HG03045 (cell line): ENCODE results near the gene DUSP15.

ENCODE experiments used
- ATAC-seq: cut with Tn5 transposase; IDR thresholded peaks from one replicate; pipeline ENCODE4 v1.9.1; 2021; ENCODE audit warnings: mild to moderate bottlenecking, moderate library complexity; ENCODE audit not compliant: unreplicated experiment

DUSP15 gene

GRCh38 chr20:31860390-31861134, 9.8 kb downstream of the DUSP15 start:
- no peak for ATAC-seq

- no peak for ATAC-seq
Measured at GRCh38 chr20:31859998-31860380, 10.3 kb downstream of the DUSP15 start.

- ATAC-seq, result no peak
Measured at GRCh38 chr20:31859266-31859997, 10.9 kb downstream of the DUSP15 start.

GRCh38 chr20:31858760-31859083, 11.6 kb downstream of the DUSP15 start:
- no peak for ATAC-seq

- no peak for ATAC-seq
Measured at GRCh38 chr20:31857861-31858759, 12.2 kb downstream of the DUSP15 start.

- ATAC-seq, result no peak
Measured at GRCh38 chr20:31856516-31856915, 13.8 kb downstream of the DUSP15 start.

GRCh38 chr20:31853481-31853880, 16.8 kb downstream of the DUSP15 start:
- ATAC-seq, result no peak

GRCh38 chr20:31851240-31851955, 18.9 kb downstream of the DUSP15 start:
- no peak for ATAC-seq

- ATAC-seq, result no peak
Measured at GRCh38 chr20:31849306-31849930, 20.9 kb downstream of the DUSP15 start.

GRCh38 chr20:31848088-31848999, 22.0 kb downstream of the DUSP15 start:
- no peak for ATAC-seq

GRCh38 chr20:31846793-31847138, 23.6 kb downstream of the DUSP15 start:
- ATAC-seq, result no peak

- ATAC-seq, result no peak
Measured at GRCh38 chr20:31845300-31845863, 24.9 kb downstream of the DUSP15 start, which contains the start of gene FOXS1. FOXS1 (minus strand) TSS chr20:31845604; CDS start chr20:31845542, 62 bp downstream.

- no peak for ATAC-seq
Measured at GRCh38 chr20:31844737-31845299, 25.5 kb downstream of the DUSP15 start.

GRCh38 chr20:31843881-31844280, 26.4 kb downstream of the DUSP15 start:
- ATAC-seq, result no peak

GRCh38 chr20:31843288-31843687, 27.0 kb downstream of the DUSP15 start:
- no peak for ATAC-seq

GRCh38 chr20:31842471-31843157, 27.7 kb downstream of the DUSP15 start:
- no peak for ATAC-seq

- no peak for ATAC-seq
Measured at GRCh38 chr20:31841928-31842327, 28.4 kb downstream of the DUSP15 start.
